CD4-positive, alpha-beta T cell treated with Interleukin-2 at 100 ng/mL for 4 hours (primary cell): ENCODE data around the gene DENND4B.
A peak's percentile ranks its signal among the peaks of the same experiment; 100 is the strongest.

Source experiments
- DNase-seq: peaks from one replicate; pipeline ENCODE4 v3.0.0-alpha.2; 2020; ENCODE audit warnings: low spot score

The DENND4B gene

DNA sequence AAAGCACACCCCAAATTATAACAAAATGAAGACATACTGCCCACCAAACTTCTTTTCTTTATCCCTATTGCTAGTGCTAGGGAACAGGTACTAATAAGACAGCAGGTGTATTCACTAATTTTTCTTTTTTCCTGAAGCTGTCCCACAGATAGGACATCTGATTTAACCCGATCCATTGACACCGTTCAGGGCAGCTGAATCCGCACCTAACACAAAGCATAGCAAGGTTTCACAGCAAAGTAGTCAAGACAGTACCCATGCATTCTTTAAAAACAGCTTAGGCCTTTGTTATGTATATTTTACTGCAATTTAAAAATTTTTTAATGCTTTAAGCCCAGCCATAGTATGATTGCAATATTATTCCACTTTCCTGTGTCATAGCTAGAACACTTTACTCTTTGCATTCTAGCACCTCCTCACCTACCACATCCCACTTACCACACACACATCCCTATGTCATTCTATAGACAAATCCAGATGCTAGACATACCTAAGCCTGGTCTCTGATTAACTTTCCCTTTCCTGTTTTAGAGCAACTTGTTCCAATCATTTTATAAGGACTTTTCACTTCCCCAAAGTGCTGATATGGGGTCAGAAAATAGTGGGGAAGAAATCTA, 64.1 kb downstream of the DENND4B start:
- DNase-seq = no peak

- DNase-seq = no peak
These were observed 64.8 kb downstream of the DENND4B start for GRCh38 chr1:153881751-153882150.

DNA sequence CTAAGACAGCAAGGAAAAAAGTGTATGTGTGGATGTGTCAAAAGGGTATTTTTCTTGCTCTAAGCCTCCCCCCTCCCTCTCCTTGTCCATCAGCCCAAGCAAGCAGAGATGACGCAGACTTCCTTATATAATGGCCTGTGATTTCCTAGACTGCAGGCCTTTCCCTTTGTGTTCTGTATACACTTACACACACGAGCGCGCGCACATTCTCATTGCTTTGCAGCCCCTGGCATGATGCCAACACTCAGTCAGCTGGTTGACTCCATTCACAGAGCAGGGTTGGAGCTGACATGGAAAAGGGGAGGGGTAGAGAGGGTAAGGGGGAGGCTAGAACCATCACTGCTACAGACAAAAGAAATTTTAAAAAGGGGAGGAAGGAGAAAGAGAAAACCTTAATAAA, 65.6 kb downstream of the DENND4B start:
- peak; percentile 15 for DNase-seq

- no peak for DNase-seq
These were observed 66.5 kb downstream of the DENND4B start for GRCh38 chr1:153880024-153880423.
